ENCODE measurements around the gene CCDC89.

DNA sequence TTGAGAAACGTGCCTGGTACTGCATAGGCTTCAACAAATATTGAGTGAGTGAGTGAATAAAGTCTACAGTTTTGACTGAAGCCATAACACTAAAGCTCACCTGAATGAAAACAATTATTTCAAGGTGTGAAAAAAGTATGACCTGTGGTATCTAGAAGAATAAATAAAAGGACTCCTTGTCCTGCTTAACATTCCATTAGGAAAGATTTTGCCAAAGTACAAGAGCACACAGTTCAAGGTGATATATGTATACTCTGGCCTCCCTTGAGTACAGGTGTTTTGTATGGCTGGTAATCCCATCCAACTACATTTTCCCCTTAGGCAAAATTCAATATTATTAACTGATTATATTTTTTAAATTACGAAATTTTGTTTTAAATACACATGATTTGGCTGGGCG lies 19.3 kb downstream of the CCDC89 start:
- no peak for TF ChIP-seq KAT7 (CRISPR knock-in tag; IDR thresholded peaks at IDR 0.05; ENCODE audit: borderline replicate concordance)
- no peak for TF ChIP-seq ARNTL (CRISPR knock-in tag; IDR thresholded peaks at IDR 0.05)
- TF ChIP-seq NFATC3 (CRISPR knock-in tag; IDR thresholded peaks at IDR 0.05): no peak
- no peak for TF ChIP-seq ZNF687 (CRISPR knock-in tag; IDR thresholded peaks at IDR 0.05)
- no peak for TF ChIP-seq CTCF (CRISPR knock-in tag; IDR thresholded peaks at IDR 0.05)
- no peak for TF ChIP-seq HNRNPL (IDR thresholded peaks at IDR 0.05; ENCODE audit: low read depth, low read length)
- no peak for TF ChIP-seq ELF3 (CRISPR knock-in tag; IDR thresholded peaks at IDR 0.05)
- no peak for TF ChIP-seq CHD2 (IDR thresholded peaks at IDR 0.05; ENCODE audit: low read depth, low read length)
- TF ChIP-seq ZNF232 (CRISPR knock-in tag; IDR thresholded peaks at IDR 0.05; ENCODE audit: borderline replicate concordance): no peak

Measured in HepG2 (cell line).